GM10266 (cell line): Measurements from ENCODE around the gene ORAI3.

Source experiments
- DNase-seq: peaks from one replicate; pipeline ENCODE4 v3.0.0; 2012; ENCODE audit errors: extremely low spot score
- TF ChIP-seq, protein P1 (sequence below): IDR thresholded peaks from 2 replicates; pipeline ENCODE4 v1.5.1; 2012; ENCODE audit warnings: mild to moderate bottlenecking, low read depth; ENCODE audit not compliant: control insufficient read depth, insufficient read depth; ENCODE audit errors: missing control alignments

Gene ORAI3

DNA sequence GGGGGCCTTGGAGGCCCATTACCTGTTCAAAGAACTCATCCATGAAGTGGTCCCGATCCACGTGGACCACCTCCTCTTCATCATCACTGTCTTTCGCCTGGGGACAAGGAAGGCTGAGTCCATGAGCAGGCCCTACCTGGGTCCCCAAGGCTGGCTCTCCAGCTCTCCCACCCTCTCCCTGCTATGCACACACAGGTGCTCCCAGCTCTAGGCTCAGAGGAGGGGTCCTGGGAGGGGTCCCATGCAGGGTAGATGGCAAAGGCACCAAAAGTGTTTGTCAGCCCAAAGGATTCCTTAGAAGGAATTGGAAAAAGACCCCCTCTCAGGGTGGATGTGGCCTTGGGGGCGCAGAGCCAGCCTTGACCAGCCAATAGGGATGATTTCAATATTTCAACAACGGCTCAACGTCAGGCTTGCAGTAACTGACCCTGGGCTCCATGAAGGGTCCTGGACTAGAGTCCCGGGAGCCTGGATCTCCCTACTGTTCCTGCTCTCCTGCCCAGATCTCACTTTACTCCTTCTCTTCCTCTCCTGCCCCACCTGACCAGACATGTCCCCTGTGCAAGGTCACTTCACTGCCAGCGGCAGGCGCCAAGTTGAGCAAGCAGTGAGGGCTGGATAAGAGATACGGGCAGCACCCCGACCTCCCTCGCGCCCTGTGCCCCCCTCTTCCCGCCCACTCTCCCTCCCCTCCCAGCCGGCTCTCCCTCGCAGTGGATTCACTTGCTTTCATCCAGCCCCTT, 52.8 kb downstream of the ORAI3 start:
- no peak for DNase-seq
- TF ChIP-seq, protein P1, sequence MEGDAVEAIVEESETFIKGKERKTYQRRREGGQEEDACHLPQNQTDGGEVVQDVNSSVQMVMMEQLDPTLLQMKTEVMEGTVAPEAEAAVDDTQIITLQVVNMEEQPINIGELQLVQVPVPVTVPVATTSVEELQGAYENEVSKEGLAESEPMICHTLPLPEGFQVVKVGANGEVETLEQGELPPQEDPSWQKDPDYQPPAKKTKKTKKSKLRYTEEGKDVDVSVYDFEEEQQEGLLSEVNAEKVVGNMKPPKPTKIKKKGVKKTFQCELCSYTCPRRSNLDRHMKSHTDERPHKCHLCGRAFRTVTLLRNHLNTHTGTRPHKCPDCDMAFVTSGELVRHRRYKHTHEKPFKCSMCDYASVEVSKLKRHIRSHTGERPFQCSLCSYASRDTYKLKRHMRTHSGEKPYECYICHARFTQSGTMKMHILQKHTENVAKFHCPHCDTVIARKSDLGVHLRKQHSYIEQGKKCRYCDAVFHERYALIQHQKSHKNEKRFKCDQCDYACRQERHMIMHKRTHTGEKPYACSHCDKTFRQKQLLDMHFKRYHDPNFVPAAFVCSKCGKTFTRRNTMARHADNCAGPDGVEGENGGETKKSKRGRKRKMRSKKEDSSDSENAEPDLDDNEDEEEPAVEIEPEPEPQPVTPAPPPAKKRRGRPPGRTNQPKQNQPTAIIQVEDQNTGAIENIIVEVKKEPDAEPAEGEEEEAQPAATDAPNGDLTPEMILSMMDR: no peak

DNA sequence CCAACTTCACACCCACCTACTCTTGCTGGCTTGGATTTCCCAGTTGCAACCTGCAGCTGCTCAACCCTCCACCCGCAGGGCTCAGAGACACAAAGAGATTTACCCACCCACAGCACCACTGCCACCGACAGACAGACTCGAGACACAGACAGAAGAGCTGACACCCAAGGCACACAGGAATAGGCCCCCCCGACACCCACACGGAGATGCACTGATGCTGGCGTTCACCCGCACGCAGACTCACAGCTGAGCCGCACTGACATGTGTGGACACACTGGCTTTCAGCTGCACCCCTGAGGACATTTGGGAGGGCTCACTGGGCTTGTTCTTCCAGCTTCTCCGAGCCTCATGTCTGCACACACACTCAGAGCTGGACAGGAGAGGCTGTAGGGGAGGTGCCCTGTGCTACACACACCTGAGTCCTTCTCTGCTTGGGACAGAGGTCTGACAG, 53.4 kb downstream of the ORAI3 start:
- DNase-seq: no peak
- TF ChIP-seq, protein P1: no peak

DNA sequence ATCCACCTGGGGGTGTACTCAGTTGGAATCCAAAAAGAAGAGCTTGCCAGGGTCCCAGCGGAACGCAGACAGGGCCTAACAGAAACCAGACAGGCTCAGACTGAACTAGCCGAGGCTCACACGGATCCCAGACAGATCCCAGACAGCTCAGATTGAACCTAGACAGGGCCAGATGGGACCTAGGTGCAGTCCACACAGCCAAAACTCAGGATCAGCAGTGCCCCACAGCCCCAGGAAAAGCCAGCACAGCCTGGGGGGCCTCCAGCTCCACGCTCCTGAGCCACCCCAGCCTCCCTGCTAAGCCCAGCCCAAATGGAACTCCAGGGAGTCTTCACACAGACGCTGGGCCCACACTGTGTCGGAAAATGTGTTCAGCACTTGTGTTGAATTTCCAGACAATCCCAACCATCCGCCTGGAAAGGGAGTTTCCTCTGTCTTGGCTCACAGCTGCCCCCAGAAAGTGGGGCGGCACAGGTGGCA, 54.0 kb downstream of the ORAI3 start:
- TF ChIP-seq, protein P1: no peak
- no peak for DNase-seq

DNA sequence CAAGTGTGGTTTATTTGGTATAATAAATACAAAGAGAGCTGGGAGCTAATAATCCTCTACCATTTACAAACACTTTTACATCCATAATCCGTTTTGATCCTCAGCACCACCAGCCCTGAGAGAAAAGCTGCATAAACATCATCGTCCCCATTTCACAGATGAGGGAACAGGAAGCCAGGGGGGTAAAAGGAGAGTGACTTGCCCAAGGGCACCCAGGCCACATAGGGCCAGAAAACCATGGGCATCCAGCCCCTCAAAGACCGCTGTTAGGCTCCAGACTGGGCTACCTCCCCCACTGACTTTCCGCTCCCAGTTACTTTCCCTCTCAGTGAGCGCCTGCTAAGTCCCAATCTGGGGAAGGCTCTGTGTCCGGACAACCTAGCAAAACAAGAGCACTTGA, 54.9 kb downstream of the ORAI3 start:
- TF ChIP-seq, protein P1: no peak
- DNase-seq: no peak
